K562 (cell line): ENCODE data around the gene TRIM38. TPM values are rescaled to one million over a fixed set of nuclear protein-coding genes. Genes with fewer than 3 reads are reported as not detected.

Experiments used
- AFF1 ChIP-seq, 2 experiments: fragments of 450-650 bp; IDR thresholded peaks; 2 replicates each; pipeline ENCODE4 v1.6.1; 2018; ENCODE audit warnings: mild to moderate bottlenecking in 2 of 2, low read depth in 1 of 2; ENCODE audit not compliant: partially characterized antibody in 2 of 2
- ATF7 ChIP-seq: fragments of 450-650 bp; IDR thresholded peaks from 2 replicates; pipeline ENCODE4 v1.7.1; 2014; ENCODE audit warnings: mild to moderate bottlenecking, moderate library complexity
- CHD2 ChIP-seq: IDR thresholded peaks from 2 replicates; pipeline ENCODE4 v1.6.1; 2011; ENCODE audit warnings: low read depth, low read length
- DNMT1 ChIP-seq: fragments of 450-650 bp; IDR thresholded peaks from 2 replicates; pipeline ENCODE4 v1.6.1; 2016; ENCODE audit warnings: antibody characterized with exemption, mild to moderate bottlenecking
- E2F3 ChIP-seq: fragments of 250-450 bp; sonication (Bioruptor Pico); IDR thresholded peaks from 2 replicates; pipeline ENCODE4 v1.4.0; 2020; ENCODE audit warnings: mild to moderate bottlenecking
- FOXP1 ChIP-seq: sonication (generic); formaldehyde crosslinking; IDR thresholded peaks from 2 replicates; pipeline ENCODE4 v1.8.0; 2022; ENCODE audit warnings: mild to moderate bottlenecking, missing genetic modification reagents
- KAT8 ChIP-seq: fragments of 450-650 bp; IDR thresholded peaks from 2 replicates; pipeline ENCODE4 v1.6.1; 2016; ENCODE audit warnings: low read depth, mild to moderate bottlenecking
- KLF13 ChIP-seq: fragments of 450-650 bp; IDR thresholded peaks from 2 replicates; pipeline ENCODE4 v1.6.1; 2016; ENCODE audit warnings: missing genetic modification characterization, low read depth, mild to moderate bottlenecking, missing compliant biosample characterization, moderate library complexity, borderline replicate concordance
- MAFG ChIP-seq: fragments of 450-650 bp; conservative IDR thresholded peaks from 2 replicates; pipeline ENCODE4 v1.6.1; 2016; ENCODE audit warnings: missing genetic modification characterization, missing compliant biosample characterization
- MLLT1 ChIP-seq, 2 experiments: fragments of 450-650 bp; IDR thresholded peaks; 2 replicates each; pipeline ENCODE4 v1.6.1; 2016
- TAL1 ChIP-seq: fragments of 450-650 bp; IDR thresholded peaks from 2 replicates; pipeline ENCODE4 v1.6.1; 2016; ENCODE audit warnings: mild to moderate bottlenecking
- TARDBP ChIP-seq: fragments of 450-650 bp; IDR thresholded peaks from 2 replicates; pipeline ENCODE4 v1.6.1; 2016
- ZC3H4 ChIP-seq: sonication (generic); formaldehyde crosslinking; IDR thresholded peaks from 2 replicates; pipeline ENCODE4 v1.9.0; 2021; ENCODE audit warnings: missing genetic modification reagents, borderline replicate concordance
- ZKSCAN8 ChIP-seq: fragments of 200-800 bp; sonication (Bioruptor generic); IDR thresholded peaks from 2 replicates; pipeline ENCODE4 v1.6.1; 2016; ENCODE audit warnings: missing genetic modification characterization, missing compliant biosample characterization
- ZNF609 ChIP-seq: sonication (generic); formaldehyde crosslinking; IDR thresholded peaks from 2 replicates; pipeline ENCODE4 v1.8.1; 2023; ENCODE audit warnings: missing genetic modification reagents, mild to moderate bottlenecking, borderline replicate concordance
- ZNF644 ChIP-seq: fragments of 200-800 bp; sonication (Bioruptor generic); IDR thresholded peaks from 2 replicates; pipeline ENCODE4 v1.6.1; 2016; ENCODE audit warnings: low read depth, missing genetic modification characterization, missing compliant biosample characterization
- ZNF785 ChIP-seq: fragments of 250-450 bp; sonication (Bioruptor Pico); IDR thresholded peaks from 2 replicates; pipeline ENCODE4 v1.4.0; 2020; ENCODE audit warnings: mild to moderate bottlenecking
- polyA plus RNA-seq, 8 experiments: library from polyadenylated mRNA; depleted of rRNA in 4 of 8; stranded (reverse) in 5 of 8; unstranded in 3 of 8; fragments of >200 nt; fragmentation: Nextera tagmentation in 2 of 8; fragmentation: Illumina TruSeq in 1 of 8; extraction: Ambion mirVana in 2 of 8; extraction: Trizol in 1 of 8; gene quantifications; 2 replicates each; pipeline versions ENCODE4 v1.2.1 to v1.2.3, GENCODE V29; 2011 to 2014; ENCODE audit warnings: inconsistent platforms in 1 of 8, missing spikeins in 1 of 8
- total RNA-seq, 7 experiments: library from RNA; depleted of rRNA in 6 of 7; stranded (reverse); fragments of >200 nt in 6 of 7; fragmentation: Illumina TruSeq in 2 of 7; extraction: Trizol in 2 of 7; gene quantifications; 2 replicates each; pipeline versions ENCODE4 v1.2.1 to v1.2.3, GENCODE V29; 2011 to 2021; ENCODE audit warnings: low replicate concordance in 1 of 7

TRIM38 gene
- total and polyA plus RNA-seq, 9 of the 15 experiments (the other 6 are each of a cell fraction or from before 2014, with no cell fraction given), result 1.7 to 6.7 (median 6.3) TPM

GRCh38 chr6:25991785-25992412, 29.3 kb downstream of the TRIM38 start (continued):
- TF ChIP-seq ZNF609 (CRISPR knock-in tag) (peak; percentile 52; the same call in 1 of the 2 replicates), AFF1 (IDR thresholded peaks at IDR 0.05; ENCODE audit: low read depth in 1 of 2, partially characterized antibody in 2 of 2) (peak; percentile 35 to 64), ATF7 (peak; percentile 8; the same call in 1 of the 2 replicates), FOXP1 (peak; percentile 49), MAFG (no peak), MLLT1 (IDR thresholded peaks at IDR 0.05) (peak; percentile 54 to 76; a peak in 2 of 4 replicates), E2F3 (peak; percentile 29; the same call in 1 of the 2 replicates), KAT8 (no peak), KLF13 (tag) (no peak), ZKSCAN8 (CRISPR knock-in tag) (0 out of 2 replicates have a peak, but pooled peaks have one; percentile 74), ZNF644 (tag) (0 out of 2 replicates have a peak, but pooled peaks have one; percentile 44), TAL1 (peak; percentile 23; the same call in 1 of the 2 replicates), TARDBP (no peak), CHD2 (peak; percentile 68; the same call in 1 of the 2 replicates), ZNF785 (CRISPR knock-in tag) (no peak), DNMT1 (no peak), ZC3H4 (CRISPR knock-in tag) (0 out of 2 replicates have a peak, but pooled peaks have one; percentile 61)
